GM21526 (cell line): ENCODE data around the gene BCOR.

Experiments used
- ATAC-seq: cut with Tn5 transposase; IDR thresholded peaks from one replicate; pipeline ENCODE4 v1.9.1; 2021; ENCODE audit warnings: moderate library complexity; ENCODE audit not compliant: unreplicated experiment, low FRiP score

BCOR gene

GRCh38 chrX:40086569-40087335, 11.0 kb downstream of the BCOR start:
- no peak for ATAC-seq

GRCh38 chrX:40085714-40086113, 12.0 kb downstream of the BCOR start:
- ATAC-seq, result no peak

- ATAC-seq, result no peak
Measured at GRCh38 chrX:40085102-40085551, 12.6 kb downstream of the BCOR start.

- no peak for ATAC-seq
Measured at GRCh38 chrX:40084471-40085101, 13.2 kb downstream of the BCOR start.

- no peak for ATAC-seq
Measured at GRCh38 chrX:40083979-40084359, 13.8 kb downstream of the BCOR start.

GRCh38 chrX:40083120-40083978, 14.4 kb downstream of the BCOR start:
- ATAC-seq, result no peak

- ATAC-seq, result no peak
Measured at GRCh38 chrX:40082447-40083119, 15.2 kb downstream of the BCOR start.

GRCh38 chrX:40081679-40082068, 16.1 kb downstream of the BCOR start:
- no peak for ATAC-seq

GRCh38 chrX:40080894-40081678, 16.7 kb downstream of the BCOR start:
- no peak for ATAC-seq

GRCh38 chrX:40079572-40079971, 18.2 kb downstream of the BCOR start:
- ATAC-seq, result no peak

GRCh38 chrX:40078489-40079227, 19.1 kb downstream of the BCOR start:
- ATAC-seq, result no peak

- ATAC-seq, result no peak
Measured at GRCh38 chrX:40077906-40078305, 19.9 kb downstream of the BCOR start.

- ATAC-seq, result no peak
Measured at GRCh38 chrX:40076750-40077575, 20.8 kb downstream of the BCOR start.

- no peak for ATAC-seq
Measured at GRCh38 chrX:40074959-40075332, 22.8 kb downstream of the BCOR start.

GRCh38 chrX:40074080-40074958, 23.4 kb downstream of the BCOR start:
- ATAC-seq, result no peak

GRCh38 chrX:40073439-40074054, 24.2 kb downstream of the BCOR start:
- no peak for ATAC-seq

GRCh38 chrX:40072246-40072645, 25.5 kb downstream of the BCOR start:
- no peak for ATAC-seq
